Astrocyte of the cerebellum (primary cell): ENCODE results near the gene CDH22.

Experiments
- DNase-seq: peaks from one replicate; pipeline ENCODE4 v3.0.0-alpha.2; 2011; ENCODE audit warnings: low read depth
- H3K4me3 ChIP-seq: 2 replicates; pipeline ENCODE4 v1.5.1; 2011; ENCODE audit warnings: mild to moderate bottlenecking, low read depth, low read length, moderate library complexity
- in situ Hi-C: cut with HindIII; loops from 2 replicates; pipeline ENCODE4 v1.10.0; 2017; ENCODE audit warnings: low sequenced_read_pairs
- TF ChIP-seq, protein P1 (sequence below): IDR thresholded peaks from 2 replicates; pipeline ENCODE4 v1.5.1; 2012; ENCODE audit warnings: low read length, low read depth, moderate library complexity, mild to moderate bottlenecking; ENCODE audit errors: missing control alignments

The CDH22 gene

GRCh38 chr20:46251211-46251673, 57.1 kb downstream of the CDH22 start:
- in situ Hi-C loops, result no loop called here
- no peak overlapping the region for H3K4me3 ChIP-seq
- no peak for DNase-seq
- TF ChIP-seq, protein P1, sequence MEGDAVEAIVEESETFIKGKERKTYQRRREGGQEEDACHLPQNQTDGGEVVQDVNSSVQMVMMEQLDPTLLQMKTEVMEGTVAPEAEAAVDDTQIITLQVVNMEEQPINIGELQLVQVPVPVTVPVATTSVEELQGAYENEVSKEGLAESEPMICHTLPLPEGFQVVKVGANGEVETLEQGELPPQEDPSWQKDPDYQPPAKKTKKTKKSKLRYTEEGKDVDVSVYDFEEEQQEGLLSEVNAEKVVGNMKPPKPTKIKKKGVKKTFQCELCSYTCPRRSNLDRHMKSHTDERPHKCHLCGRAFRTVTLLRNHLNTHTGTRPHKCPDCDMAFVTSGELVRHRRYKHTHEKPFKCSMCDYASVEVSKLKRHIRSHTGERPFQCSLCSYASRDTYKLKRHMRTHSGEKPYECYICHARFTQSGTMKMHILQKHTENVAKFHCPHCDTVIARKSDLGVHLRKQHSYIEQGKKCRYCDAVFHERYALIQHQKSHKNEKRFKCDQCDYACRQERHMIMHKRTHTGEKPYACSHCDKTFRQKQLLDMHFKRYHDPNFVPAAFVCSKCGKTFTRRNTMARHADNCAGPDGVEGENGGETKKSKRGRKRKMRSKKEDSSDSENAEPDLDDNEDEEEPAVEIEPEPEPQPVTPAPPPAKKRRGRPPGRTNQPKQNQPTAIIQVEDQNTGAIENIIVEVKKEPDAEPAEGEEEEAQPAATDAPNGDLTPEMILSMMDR, result no peak

DNA sequence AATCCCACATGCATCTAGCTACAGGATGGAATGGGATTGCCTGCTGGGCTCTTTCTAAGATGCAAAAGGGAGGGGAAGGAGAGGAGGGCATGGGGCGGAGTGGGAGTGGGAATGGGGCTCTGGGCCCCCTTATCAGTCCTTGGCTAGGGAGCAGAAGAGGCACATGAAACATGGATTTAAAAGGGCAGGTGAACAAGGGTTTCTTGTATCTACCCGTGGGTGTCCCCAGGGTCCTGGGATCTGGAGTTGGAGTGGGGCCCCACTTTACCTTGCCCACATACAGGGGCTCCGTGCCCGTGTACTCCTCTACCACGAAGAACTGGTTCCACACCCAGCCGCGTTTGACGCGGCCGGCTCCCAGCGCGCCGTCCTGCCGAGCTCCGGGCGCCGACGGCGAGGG, 57.5 kb downstream of the CDH22 start:
- in situ Hi-C loops, result no loop called here
- H3K4me3 ChIP-seq, result no peak overlapping the region
- DNase-seq, result no peak
- TF ChIP-seq, protein P1, result no peak

GRCh38 chr20:46249671-46250070, 58.6 kb downstream of the CDH22 start:
- in situ Hi-C loops, result no loop called here
- TF ChIP-seq, protein P1, result no peak
- H3K4me3 ChIP-seq, result no peak overlapping the region
- no peak for DNase-seq

DNA sequence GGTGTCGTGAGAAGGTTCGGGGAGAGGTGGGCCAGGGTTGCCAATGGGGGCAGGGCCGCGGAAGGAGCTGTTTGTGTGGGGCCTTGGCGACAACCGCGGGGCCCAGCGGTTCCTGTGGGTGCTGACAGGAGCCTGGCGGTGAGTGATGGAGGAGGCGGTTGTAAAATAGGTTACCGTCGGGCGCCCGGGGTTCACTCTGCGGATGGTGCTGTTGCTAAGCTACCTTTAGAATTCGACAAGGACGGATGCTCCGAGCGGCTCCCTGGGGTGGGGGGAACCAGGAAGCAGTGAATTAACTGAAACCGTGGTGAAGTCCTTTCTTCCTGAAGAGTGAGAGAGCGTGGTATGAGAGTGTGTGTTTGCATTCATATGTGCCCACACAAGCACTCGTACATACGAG, 61.7 kb downstream of the CDH22 start:
- TF ChIP-seq, protein P1, result no peak
- no peak overlapping the region for H3K4me3 ChIP-seq
- DNase-seq, result no peak
- in situ Hi-C loops, result no loop called here

DNA sequence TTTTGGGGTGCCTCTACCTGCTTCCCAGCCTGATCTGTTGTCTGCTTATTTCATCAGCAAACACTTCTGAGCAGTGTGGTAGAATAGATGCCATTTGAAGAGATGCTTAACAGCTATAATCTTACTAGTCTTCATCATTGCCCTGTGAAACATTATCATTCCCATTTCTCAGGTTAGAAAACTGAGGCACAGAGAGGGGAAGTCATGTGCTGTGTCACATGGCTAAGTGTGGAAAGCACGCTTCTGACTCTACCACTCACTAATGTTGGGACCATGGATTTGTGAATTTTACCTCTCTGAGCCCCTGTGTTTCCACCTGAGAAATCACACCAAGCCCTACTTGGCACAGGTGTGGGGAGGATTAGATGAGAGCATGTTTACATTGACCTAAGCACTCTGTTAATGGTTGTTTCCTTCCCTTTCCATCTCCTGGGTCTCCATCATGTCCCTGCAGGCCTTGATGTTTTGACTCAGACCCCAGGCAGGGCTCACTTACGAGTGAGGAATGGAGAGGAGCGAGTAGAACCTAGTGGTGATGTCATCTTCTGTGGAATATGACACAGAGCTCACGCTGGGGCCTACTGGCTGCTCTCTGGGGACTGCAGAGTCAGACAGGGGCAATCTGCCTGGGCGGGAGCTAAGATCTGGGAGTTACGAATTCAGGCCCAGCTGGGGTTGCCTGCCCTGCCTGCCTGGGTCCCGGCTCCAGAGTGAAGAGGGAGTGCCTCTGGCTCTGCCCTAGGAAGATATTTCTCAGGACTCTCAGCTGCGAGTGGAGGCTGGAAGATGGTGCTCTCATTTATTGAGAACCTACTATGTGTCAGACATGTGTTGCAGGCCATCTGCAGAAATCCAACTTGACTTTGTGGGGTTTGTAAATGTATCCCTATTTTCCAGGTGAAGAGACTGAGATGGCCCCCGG, 64.3 kb downstream of the CDH22 start:
- in situ Hi-C loops, result no loop called here
- no peak overlapping the region for H3K4me3 ChIP-seq
- no peak for DNase-seq
- TF ChIP-seq, protein P1, result no peak

DNA sequence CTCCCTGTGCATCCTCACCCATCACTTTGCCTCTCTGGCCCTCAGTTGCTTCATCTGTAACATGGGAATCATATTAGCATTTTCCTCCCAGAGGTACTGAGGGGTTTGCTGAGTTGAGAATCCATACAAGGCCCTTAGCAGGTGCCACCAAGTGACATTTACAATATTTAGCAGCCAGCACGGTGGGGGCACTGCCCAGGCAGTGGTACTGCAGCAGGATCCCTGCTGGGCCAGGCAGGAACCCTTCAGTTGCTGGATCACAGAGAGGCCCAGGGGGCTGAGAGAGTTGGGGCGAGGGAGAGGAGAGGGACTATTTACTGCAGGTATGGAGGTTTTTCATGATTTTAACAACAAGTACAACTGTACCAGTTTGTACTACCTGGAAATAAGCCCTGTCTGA, 65.9 kb downstream of the CDH22 start:
- in situ Hi-C loops, result no loop called here
- TF ChIP-seq, protein P1, result no peak
- no peak for DNase-seq
- H3K4me3 ChIP-seq, result no peak overlapping the region
